HEK293 (cell line): Measurements from ENCODE around the gene UVSSA.

Source experiments
- CTCF ChIA-PET: fragments of 350-600 bp; formaldehyde crosslinking; extraction: SDS; loops from one replicate; lab custom pipeline; 2021; ENCODE audit warnings: antibody characterized with exemption; lab: Yijun Ruan, JAX
- POLR2A ChIA-PET: fragments of 300-600 bp; formaldehyde crosslinking; extraction: SDS; loops from one replicate; lab custom pipeline; 2020; ENCODE audit warnings: antibody characterized with exemption, inconsistent platforms; lab: Yijun Ruan, JAX
- H3K27ac ChIP-seq: fragments of 200-500 bp; sonication (Bioruptor generic); 2 replicates; pipeline ENCODE4 v1.5.1; 2014; ENCODE audit warnings: low read depth, low read length, control low read depth, inconsistent platforms; ENCODE audit errors: extremely low read depth
- H3K36me3 ChIP-seq, 2 experiments: fragments of 200-500 bp in 1 of 2; sonication (Bioruptor generic) in 1 of 2; 1 replicate in 1 of 2; 2 replicates in 1 of 2; pipeline ENCODE4 v1.5.1; 2014 to 2017; ENCODE audit warnings: inconsistent platforms in 2 of 2, low read length in 2 of 2; ENCODE audit not compliant: control insufficient read depth in 2 of 2, insufficient read depth in 1 of 2
- H3K4me1 ChIP-seq: fragments of 200-500 bp; sonication (Bioruptor generic); 2 replicates; pipeline ENCODE4 v1.5.1; 2014; ENCODE audit warnings: mild to moderate bottlenecking, low read length, inconsistent platforms; ENCODE audit not compliant: control insufficient read depth, insufficient read depth
- H3K4me3 ChIP-seq: 2 replicates; pipeline ENCODE4 v1.5.1; 2011; ENCODE audit warnings: low read depth, mild to moderate bottlenecking, control low read depth, low read length, moderate library complexity
- H3K9me3 ChIP-seq: fragments of 200-500 bp; sonication (Bioruptor generic); 2 replicates; pipeline ENCODE4 v1.5.1; 2014; ENCODE audit warnings: low read depth, low read length, inconsistent platforms; ENCODE audit not compliant: control insufficient read depth, insufficient read depth
- ELK4 ChIP-seq: IDR thresholded peaks from 2 replicates; pipeline ENCODE4 v1.6.1; 2011; ENCODE audit warnings: mild to moderate bottlenecking, low read depth, low read length, borderline replicate concordance
- GLIS2 ChIP-seq: fragments of 450-650 bp; formaldehyde crosslinking; IDR thresholded peaks from 2 replicates; pipeline ENCODE4 v1.5.1; 2016; ENCODE audit warnings: missing biosample characterization, missing genetic modification characterization
- PRDM1 ChIP-seq: fragments of 450-650 bp; formaldehyde crosslinking; IDR thresholded peaks from 2 replicates; pipeline ENCODE4; 2016; ENCODE audit warnings: missing biosample characterization, missing genetic modification characterization
- SCRT1 ChIP-seq: fragments of 450-650 bp; formaldehyde crosslinking; IDR thresholded peaks from 2 replicates; pipeline ENCODE4 v1.5.1; 2016; ENCODE audit warnings: missing biosample characterization, missing genetic modification characterization, borderline replicate concordance
- ZBTB20 ChIP-seq: fragments of 450-650 bp; formaldehyde crosslinking; IDR thresholded peaks from 2 replicates; pipeline ENCODE4 v1.5.1; 2016; ENCODE audit warnings: missing biosample characterization, missing genetic modification characterization
- ZNF426 ChIP-seq: fragments of 450-650 bp; formaldehyde crosslinking; IDR thresholded peaks from 2 replicates; pipeline ENCODE4 v1.5.1; 2017; ENCODE audit warnings: missing biosample characterization, missing genetic modification characterization, mild to moderate bottlenecking, inconsistent platforms, moderate library complexity
- ZNF433 ChIP-seq: fragments of 450-650 bp; formaldehyde crosslinking; IDR thresholded peaks from 2 replicates; pipeline ENCODE4 v1.5.1; 2016; ENCODE audit warnings: missing biosample characterization, missing genetic modification characterization, low read depth
- ZNF488 ChIP-seq: fragments of 450-650 bp; formaldehyde crosslinking; IDR thresholded peaks from 2 replicates; pipeline ENCODE4 v1.5.1; 2016; ENCODE audit warnings: missing biosample characterization, missing genetic modification characterization
- ZNF585B ChIP-seq: fragments of 450-650 bp; formaldehyde crosslinking; IDR thresholded peaks from 2 replicates; pipeline ENCODE4 v1.5.1; 2016; ENCODE audit warnings: missing biosample characterization, missing genetic modification characterization
- ZNF658 ChIP-seq: fragments of 450-650 bp; formaldehyde crosslinking; IDR thresholded peaks from 2 replicates; pipeline ENCODE4; 2016; ENCODE audit warnings: missing biosample characterization, missing genetic modification characterization
- ZNF670 ChIP-seq: fragments of 450-650 bp; formaldehyde crosslinking; IDR thresholded peaks from 2 replicates; pipeline ENCODE4 v1.5.1; 2016; ENCODE audit warnings: missing biosample characterization, missing genetic modification characterization, low read depth
- ZXDB ChIP-seq: fragments of 450-650 bp; formaldehyde crosslinking; IDR thresholded peaks from 2 replicates; pipeline ENCODE4 v1.5.1; 2016; ENCODE audit warnings: missing biosample characterization, missing genetic modification characterization
- TF ChIP-seq, protein P1 (sequence below): fragments of 450-650 bp; formaldehyde crosslinking; IDR thresholded peaks from 2 replicates; pipeline ENCODE4 v1.5.1; 2016; ENCODE audit warnings: missing biosample characterization, missing genetic modification characterization, borderline replicate concordance
- TF ChIP-seq, protein P2 (sequence below): fragments of 450-650 bp; formaldehyde crosslinking; IDR thresholded peaks from 2 replicates; pipeline ENCODE4 v1.5.1; 2016; ENCODE audit warnings: missing biosample characterization, missing genetic modification characterization

UVSSA gene

DNA sequence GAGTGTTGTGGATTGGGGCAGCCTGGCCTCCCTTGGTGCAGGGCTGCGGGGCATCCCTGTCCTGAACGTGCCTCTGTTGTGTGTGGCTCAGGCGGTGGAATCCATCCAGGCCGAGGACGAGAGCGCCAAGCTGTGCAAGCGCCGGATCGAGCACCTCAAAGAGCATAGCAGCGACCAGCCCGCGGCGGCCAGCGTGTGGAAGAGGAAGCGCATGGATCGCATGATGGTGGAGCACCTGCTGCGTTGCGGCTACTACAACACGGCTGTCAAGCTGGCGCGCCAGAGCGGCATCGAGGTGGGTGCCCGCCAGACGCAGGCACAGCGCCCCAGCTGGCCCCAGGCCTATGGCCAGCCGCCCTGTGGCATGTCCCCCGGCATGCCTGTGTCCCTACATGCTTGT lies 31.7 kb upstream of the UVSSA start (continued):
- no peak for TF ChIP-seq ELK4
- TF ChIP-seq ZNF426 (tag by site-specific recombination) = no peak
- no peak for TF ChIP-seq ZNF433 (tag by site-specific recombination)

DNA sequence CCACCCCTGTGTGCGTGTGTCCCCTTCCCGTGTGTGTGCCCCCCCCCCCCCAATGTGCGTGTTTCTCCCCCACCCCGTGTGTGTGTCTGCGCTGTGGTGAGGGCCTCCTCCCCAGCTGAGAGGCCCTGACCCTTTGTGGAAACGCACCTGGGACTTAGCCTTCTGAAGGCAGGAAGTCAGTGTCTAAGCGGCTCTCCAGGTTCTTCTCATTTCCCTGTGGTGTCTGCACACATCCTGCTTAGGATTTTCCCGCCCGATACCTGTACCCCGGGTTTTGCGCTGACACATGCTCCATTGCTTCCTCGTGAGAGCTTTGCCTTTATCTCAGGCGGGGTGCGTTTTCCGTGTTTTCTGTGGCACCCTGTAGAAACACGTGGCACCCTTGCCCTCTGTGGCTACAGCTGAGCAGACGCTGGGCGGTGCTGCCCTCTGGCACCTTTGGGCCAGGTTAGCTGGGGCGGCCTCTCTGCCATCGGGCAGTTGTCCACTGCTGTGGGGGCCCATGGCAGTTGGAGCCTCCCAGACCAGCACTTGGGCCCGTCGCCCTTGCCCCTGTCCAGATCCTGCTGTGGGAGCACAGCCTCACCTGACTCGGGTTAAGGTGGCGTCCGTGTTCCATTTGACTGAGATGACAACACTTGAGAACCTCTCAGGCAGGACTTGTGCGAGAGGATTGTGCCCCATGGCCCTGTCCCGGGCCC lies 31.0 kb upstream of the UVSSA start:
- H3K27ac ChIP-seq = no peak overlapping the region
- no peak overlapping the region for H3K4me3 ChIP-seq
- ChIA-PET CTCF (no interaction called here), POLR2A (no interaction called here)
- H3K9me3 ChIP-seq = no peaks in the 10 kb centered on the region
- peaks cover 5 to 73% of the 10 kb centered on the region in 2 experiments; a peak in 2 of 3 replicates for H3K36me3 ChIP-seq
- no peaks in the 10 kb centered on the region for H3K4me1 ChIP-seq
- TF ChIP-seq ZXDB (tag by site-specific recombination) = no peak
- TF ChIP-seq, protein P1, sequence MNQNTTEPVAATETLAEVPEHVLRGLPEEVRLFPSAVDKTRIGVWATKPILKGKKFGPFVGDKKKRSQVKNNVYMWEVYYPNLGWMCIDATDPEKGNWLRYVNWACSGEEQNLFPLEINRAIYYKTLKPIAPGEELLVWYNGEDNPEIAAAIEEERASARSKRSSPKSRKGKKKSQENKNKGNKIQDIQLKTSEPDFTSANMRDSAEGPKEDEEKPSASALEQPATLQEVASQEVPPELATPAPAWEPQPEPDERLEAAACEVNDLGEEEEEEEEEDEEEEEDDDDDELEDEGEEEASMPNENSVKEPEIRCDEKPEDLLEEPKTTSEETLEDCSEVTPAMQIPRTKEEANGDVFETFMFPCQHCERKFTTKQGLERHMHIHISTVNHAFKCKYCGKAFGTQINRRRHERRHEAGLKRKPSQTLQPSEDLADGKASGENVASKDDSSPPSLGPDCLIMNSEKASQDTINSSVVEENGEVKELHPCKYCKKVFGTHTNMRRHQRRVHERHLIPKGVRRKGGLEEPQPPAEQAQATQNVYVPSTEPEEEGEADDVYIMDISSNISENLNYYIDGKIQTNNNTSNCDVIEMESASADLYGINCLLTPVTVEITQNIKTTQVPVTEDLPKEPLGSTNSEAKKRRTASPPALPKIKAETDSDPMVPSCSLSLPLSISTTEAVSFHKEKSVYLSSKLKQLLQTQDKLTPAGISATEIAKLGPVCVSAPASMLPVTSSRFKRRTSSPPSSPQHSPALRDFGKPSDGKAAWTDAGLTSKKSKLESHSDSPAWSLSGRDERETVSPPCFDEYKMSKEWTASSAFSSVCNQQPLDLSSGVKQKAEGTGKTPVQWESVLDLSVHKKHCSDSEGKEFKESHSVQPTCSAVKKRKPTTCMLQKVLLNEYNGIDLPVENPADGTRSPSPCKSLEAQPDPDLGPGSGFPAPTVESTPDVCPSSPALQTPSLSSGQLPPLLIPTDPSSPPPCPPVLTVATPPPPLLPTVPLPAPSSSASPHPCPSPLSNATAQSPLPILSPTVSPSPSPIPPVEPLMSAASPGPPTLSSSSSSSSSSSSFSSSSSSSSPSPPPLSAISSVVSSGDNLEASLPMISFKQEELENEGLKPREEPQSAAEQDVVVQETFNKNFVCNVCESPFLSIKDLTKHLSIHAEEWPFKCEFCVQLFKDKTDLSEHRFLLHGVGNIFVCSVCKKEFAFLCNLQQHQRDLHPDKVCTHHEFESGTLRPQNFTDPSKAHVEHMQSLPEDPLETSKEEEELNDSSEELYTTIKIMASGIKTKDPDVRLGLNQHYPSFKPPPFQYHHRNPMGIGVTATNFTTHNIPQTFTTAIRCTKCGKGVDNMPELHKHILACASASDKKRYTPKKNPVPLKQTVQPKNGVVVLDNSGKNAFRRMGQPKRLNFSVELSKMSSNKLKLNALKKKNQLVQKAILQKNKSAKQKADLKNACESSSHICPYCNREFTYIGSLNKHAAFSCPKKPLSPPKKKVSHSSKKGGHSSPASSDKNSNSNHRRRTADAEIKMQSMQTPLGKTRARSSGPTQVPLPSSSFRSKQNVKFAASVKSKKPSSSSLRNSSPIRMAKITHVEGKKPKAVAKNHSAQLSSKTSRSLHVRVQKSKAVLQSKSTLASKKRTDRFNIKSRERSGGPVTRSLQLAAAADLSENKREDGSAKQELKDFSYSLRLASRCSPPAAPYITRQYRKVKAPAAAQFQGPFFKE (tag by site-specific recombination) = no peak
- TF ChIP-seq ZNF585B = no peak
- no peak for TF ChIP-seq PRDM1 (tag by site-specific recombination)
- TF ChIP-seq ZNF488 (tag by site-specific recombination) = no peak
- TF ChIP-seq SCRT1 (tag by site-specific recombination) = no peak
- TF ChIP-seq ZNF670 = no peak
- TF ChIP-seq ZNF658 = no peak
- TF ChIP-seq, protein P2, sequence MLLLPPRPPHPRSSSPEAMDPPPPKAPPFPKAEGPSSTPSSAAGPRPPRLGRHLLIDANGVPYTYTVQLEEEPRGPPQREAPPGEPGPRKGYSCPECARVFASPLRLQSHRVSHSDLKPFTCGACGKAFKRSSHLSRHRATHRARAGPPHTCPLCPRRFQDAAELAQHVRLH = no peak

GRCh38 chr4:1316537-1317168 lies 30.4 kb upstream of the UVSSA start:
- POLR2A ChIA-PET = no interaction called here
- Histone ChIP-seq H3K36me3 (peaks cover 5 to 70% of the 10 kb centered on the region in 2 experiments; a peak in 2 of 3 replicates), H3K4me3 (no peak overlapping the region)

More at GRCh38 chr4:1316537-1317168, 30.4 kb upstream of the UVSSA start:
- CTCF ChIA-PET = no interaction called here
- Histone ChIP-seq H3K9me3 (no peaks in the 10 kb centered on the region), H3K27ac (no peak overlapping the region), H3K4me1 (no peaks in the 10 kb centered on the region)
- no peak for TF ChIP-seq ZBTB20 (tag by site-specific recombination)
- 0 out of 2 replicates have a peak, but pooled peaks have one; percentile 16 for TF ChIP-seq GLIS2 (tag by site-specific recombination)
